GM21786 (cell line): Measurements from ENCODE around the gene EMC10.

Experiments used
- ATAC-seq: cut with Tn5 transposase; IDR thresholded peaks from one replicate; pipeline ENCODE4 v1.9.1; 2021; ENCODE audit not compliant: unreplicated experiment

EMC10 gene

DNA sequence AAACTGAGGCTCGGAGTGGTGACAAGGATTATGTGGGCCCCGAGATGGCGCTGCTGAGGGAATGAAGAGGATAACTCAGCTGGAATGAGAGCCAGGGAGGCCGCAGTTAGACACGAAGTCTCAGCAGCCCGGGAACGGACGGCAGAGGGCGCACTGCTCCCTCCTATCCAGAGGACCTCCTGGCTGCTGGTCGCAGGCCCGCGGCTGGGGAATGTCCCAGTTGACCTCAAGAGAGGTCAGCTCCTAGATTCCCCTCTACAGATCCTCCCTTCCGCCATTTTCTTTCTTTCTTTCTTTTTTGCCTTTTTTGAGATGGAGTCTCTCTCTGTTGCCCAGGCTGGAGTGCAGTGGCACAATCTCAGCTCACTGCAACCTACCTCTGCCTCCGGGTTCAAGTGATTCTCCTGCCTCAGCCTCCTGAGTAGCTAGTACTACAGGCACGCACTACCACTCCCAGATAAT is 61.5 kb downstream of the EMC10 start:
- ATAC-seq, result no peak
